ENCODE measurements around the gene HSF5. TPM values are rescaled to one million over a fixed set of nuclear protein-coding genes. Genes with fewer than 3 reads are reported as not detected.

Gene HSF5
- polyA plus RNA-seq, 3 donors = 0.07 TPM; not detected in 2

DNA sequence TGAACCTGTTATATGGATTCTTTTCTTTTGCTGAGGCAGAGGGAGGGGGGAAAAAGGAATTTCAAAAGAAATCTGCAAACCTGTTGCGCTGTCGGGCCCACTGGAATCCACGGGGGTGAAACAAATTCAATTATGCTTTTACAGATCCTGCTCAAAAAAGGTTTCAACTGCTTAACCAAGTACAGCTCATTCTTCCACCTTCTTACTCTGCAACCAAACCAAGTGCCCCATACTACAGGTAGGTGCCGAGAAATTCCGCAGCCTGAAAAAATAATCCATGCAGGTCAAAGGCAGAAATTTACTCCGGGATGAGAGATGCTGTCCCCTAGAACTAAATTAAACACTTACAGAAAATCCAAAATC, 71.3 kb downstream of the HSF5 start:
- intact Hi-C loops (cut with micrococcal nuclease) = loop anchor here (2.0 to 5.0 kb wide), 4 partner anchors 65 to 140 kb away; partner anchors contain the start of gene SUPT4H1 (in 1 of the 2)

DNA sequence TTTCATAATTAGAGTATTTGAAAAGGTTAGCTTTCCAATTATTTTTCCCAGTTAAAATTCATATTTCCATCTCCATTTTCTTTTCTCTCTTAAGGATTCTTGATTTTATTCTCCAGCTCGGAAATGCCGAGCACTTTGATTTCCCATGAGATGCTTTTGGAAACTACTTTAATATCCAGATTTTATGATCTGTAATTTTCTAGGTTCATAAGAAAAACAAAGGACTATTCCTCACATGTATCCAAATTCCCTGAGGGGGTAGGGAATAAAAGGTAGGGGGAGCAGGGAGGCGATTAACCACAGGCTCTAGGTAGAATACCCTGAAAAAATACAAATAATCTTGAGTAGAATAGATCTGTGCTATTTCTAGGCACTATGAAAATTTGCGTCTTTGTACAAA, 71.8 kb downstream of the HSF5 start:
- Histone ChIP-seq H3K27me3 (ENCODE audit: control insufficient read depth in 2 of 2, insufficient read depth in 2 of 2, low read length in 2 of 2) (no peaks in the 10 kb centered on the region), H3K27ac (ENCODE audit: low read depth in 1 of 2, low read length in 2 of 2) (no peak overlapping the region), H3K9ac (ENCODE audit: insufficient read depth, low read length, poor library complexity, severe bottlenecking) (no peak overlapping the region), H3K4me2 (replicated peaks; ENCODE audit: extremely low read depth, low read length, poor library complexity, severe bottlenecking) (no peak overlapping the region), H3K4me3 (replicated peaks in 1 of 3; ENCODE audit: low read depth in 2 of 3, low read length in 3 of 3) (no peak overlapping the region), H3K79me2 (ENCODE audit: insufficient read depth, low read length) (no peaks in the 10 kb centered on the region), H3K4me1 (ENCODE audit: control insufficient read depth in 1 of 2, insufficient read depth in 2 of 2, low read length in 2 of 2) (peaks cover 4 to 6% of the 10 kb centered on the region in 2 donors), H2AFZ (ENCODE audit: insufficient read depth, low read depth, low read length, poor library complexity, severe bottlenecking) (no peak overlapping the region), H4K20me1 (ENCODE audit: insufficient read depth, low read length) (no peaks in the 10 kb centered on the region), H3K9me3 (replicated peaks in 1 of 2; ENCODE audit: control insufficient read depth in 1 of 2, insufficient read depth in 1 of 2, low read length in 2 of 2) (no peaks in the 10 kb centered on the region), H3K36me3 (replicated peaks in 1 of 2; ENCODE audit: control insufficient read depth in 1 of 2, insufficient read depth in 2 of 2, low read length in 2 of 2) (no peaks in the 10 kb centered on the region)
- no peak for DNase-seq
- H3K4me1 Mint-ChIP-seq = peaks cover 11% of the 10 kb centered on the region
- no CpG with 5 or more reads among the region's 4 CpGs for WGBS (ENCODE audit: insufficient coverage)
- H3K27ac Mint-ChIP-seq = no peak overlapping the region
- intact Hi-C loops (cut with micrococcal nuclease) = loop anchor here (2.0 to 5.0 kb wide), 4 partner anchors 64 to 139 kb away; partner anchors contain the start of gene SUPT4H1 (in 1 of the 2)
- TF ChIP-seq, protein P1, sequence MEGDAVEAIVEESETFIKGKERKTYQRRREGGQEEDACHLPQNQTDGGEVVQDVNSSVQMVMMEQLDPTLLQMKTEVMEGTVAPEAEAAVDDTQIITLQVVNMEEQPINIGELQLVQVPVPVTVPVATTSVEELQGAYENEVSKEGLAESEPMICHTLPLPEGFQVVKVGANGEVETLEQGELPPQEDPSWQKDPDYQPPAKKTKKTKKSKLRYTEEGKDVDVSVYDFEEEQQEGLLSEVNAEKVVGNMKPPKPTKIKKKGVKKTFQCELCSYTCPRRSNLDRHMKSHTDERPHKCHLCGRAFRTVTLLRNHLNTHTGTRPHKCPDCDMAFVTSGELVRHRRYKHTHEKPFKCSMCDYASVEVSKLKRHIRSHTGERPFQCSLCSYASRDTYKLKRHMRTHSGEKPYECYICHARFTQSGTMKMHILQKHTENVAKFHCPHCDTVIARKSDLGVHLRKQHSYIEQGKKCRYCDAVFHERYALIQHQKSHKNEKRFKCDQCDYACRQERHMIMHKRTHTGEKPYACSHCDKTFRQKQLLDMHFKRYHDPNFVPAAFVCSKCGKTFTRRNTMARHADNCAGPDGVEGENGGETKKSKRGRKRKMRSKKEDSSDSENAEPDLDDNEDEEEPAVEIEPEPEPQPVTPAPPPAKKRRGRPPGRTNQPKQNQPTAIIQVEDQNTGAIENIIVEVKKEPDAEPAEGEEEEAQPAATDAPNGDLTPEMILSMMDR (IDR thresholded peaks at IDR 0.05) = no peak
- H3K36me3 Mint-ChIP-seq = no peaks in the 10 kb centered on the region
- no peak overlapping the region for H3K4me3 Mint-ChIP-seq
- H3K9me3 Mint-ChIP-seq = no peaks in the 10 kb centered on the region
- H3K27me3 Mint-ChIP-seq (ENCODE audit: low read depth in 3 of 3) = peaks cover under 1 to 9% (median 4%) of the 10 kb centered on the region in 3 donors

More for the DNA sequence above, 71.3 kb downstream of the HSF5 start:
- H4K20me1 ChIP-seq (ENCODE audit: insufficient read depth, low read length) = no peaks in the 10 kb centered on the region
- H3K36me3 ChIP-seq (replicated peaks in 1 of 2; ENCODE audit: control insufficient read depth in 1 of 2, insufficient read depth in 2 of 2, low read length in 2 of 2) = no peaks in the 10 kb centered on the region
- no peak overlapping the region for H2AFZ ChIP-seq (ENCODE audit: insufficient read depth, low read depth, low read length, poor library complexity, severe bottlenecking)
- TF ChIP-seq, protein P1 (IDR thresholded peaks at IDR 0.05) = no peak
- H3K9me3 Mint-ChIP-seq = no peaks in the 10 kb centered on the region
- H3K27ac Mint-ChIP-seq = no peak overlapping the region
- H3K27me3 Mint-ChIP-seq (ENCODE audit: low read depth in 3 of 3) = peaks cover 2 to 9% (median 7%) of the 10 kb centered on the region in 3 donors
- H3K4me1 ChIP-seq (ENCODE audit: control insufficient read depth in 1 of 2, insufficient read depth in 2 of 2, low read length in 2 of 2) = peaks cover 4 to 6% of the 10 kb centered on the region in 2 donors
- no peak overlapping the region for H3K4me2 ChIP-seq (replicated peaks; ENCODE audit: extremely low read depth, low read length, poor library complexity, severe bottlenecking)
- no peak for DNase-seq
- no peak overlapping the region for H3K27ac ChIP-seq (ENCODE audit: low read depth in 1 of 2, low read length in 2 of 2)
- H3K4me3 ChIP-seq (replicated peaks in 1 of 3; ENCODE audit: low read depth in 2 of 3, low read length in 3 of 3) = no peak overlapping the region
- no peak overlapping the region for H3K4me3 Mint-ChIP-seq
- H3K4me1 Mint-ChIP-seq = peaks cover 11% of the 10 kb centered on the region
- H3K36me3 Mint-ChIP-seq = no peaks in the 10 kb centered on the region
- H3K79me2 ChIP-seq (ENCODE audit: insufficient read depth, low read length) = no peaks in the 10 kb centered on the region
- H3K27me3 ChIP-seq (ENCODE audit: control insufficient read depth in 2 of 2, insufficient read depth in 2 of 2, low read length in 2 of 2) = no peaks in the 10 kb centered on the region
- no peak overlapping the region for H3K9ac ChIP-seq (ENCODE audit: insufficient read depth, low read length, poor library complexity, severe bottlenecking)
- whole genome bisulfite sequencing (ENCODE audit: insufficient coverage) = 94% methylated on average over 5 of the region's 6 CpGs
- H3K9me3 ChIP-seq (replicated peaks in 1 of 2; ENCODE audit: control insufficient read depth in 1 of 2, insufficient read depth in 1 of 2, low read length in 2 of 2) = no peaks in the 10 kb centered on the region

Measured in CD14-positive monocyte (primary cell).